GM06990 (cell line): ENCODE data around the gene ANKH.

Experiments used
- DNase-seq: peaks from one replicate; pipeline ENCODE4 v3.0.0-alpha.2; 2011; ENCODE audit not compliant: insufficient read length; ENCODE audit errors: extremely low read depth
- H3K27me3 ChIP-seq: replicated peaks from 2 replicates; pipeline ENCODE4 v1.6.0; 2011; ENCODE audit warnings: low read length; ENCODE audit not compliant: control insufficient read depth, insufficient read depth
- H3K36me3 ChIP-seq: 2 replicates; pipeline ENCODE4 v1.5.1; 2011; ENCODE audit warnings: low read length; ENCODE audit not compliant: control insufficient read depth, insufficient read depth
- H3K4me3 ChIP-seq: replicated peaks from 2 replicates; pipeline ENCODE4 v1.5.1; 2011; ENCODE audit warnings: low read depth, mild to moderate bottlenecking, control low read depth, low read length
- CTCF ChIP-seq: IDR thresholded peaks from 2 replicates; pipeline ENCODE4 v1.5.1; 2011; ENCODE audit warnings: low read length, control low read depth, mild to moderate bottlenecking, inconsistent platforms; ENCODE audit not compliant: insufficient read depth, poor library complexity, severe bottlenecking

The ANKH gene

GRCh38 chr5:14698495-14698894 lies 173.1 kb downstream of the ANKH start:
- peaks cover 36% of the 10 kb centered on the region for H3K36me3 ChIP-seq

GRCh38 chr5:14696851-14697250 lies 174.7 kb downstream of the ANKH start:
- no peak for TF ChIP-seq CTCF
- DNase-seq, result no peak
- Histone ChIP-seq H3K4me3 (no peak overlapping the region), H3K36me3 (peaks cover 38% of the 10 kb centered on the region), H3K27me3 (no peaks in the 10 kb centered on the region)

More at GRCh38 chr5:14698495-14698894, 173.1 kb downstream of the ANKH start:
- H3K27me3 ChIP-seq, result no peaks in the 10 kb centered on the region
- no peak overlapping the region for H3K4me3 ChIP-seq
- TF ChIP-seq CTCF, result no peak
- no peak for DNase-seq

- Histone ChIP-seq H3K4me3 (no peak overlapping the region), H3K27me3 (no peaks in the 10 kb centered on the region), H3K36me3 (peaks cover 32% of the 10 kb centered on the region)
- no peak for DNase-seq
- TF ChIP-seq CTCF, result no peak
Observed at GRCh38 chr5:14696057-14696456, 175.5 kb downstream of the ANKH start.

- no peak for DNase-seq
- H3K27me3 ChIP-seq, result no peaks in the 10 kb centered on the region
- TF ChIP-seq CTCF, result no peak
- H3K4me3 ChIP-seq, result no peak overlapping the region
- peaks cover 31% of the 10 kb centered on the region for H3K36me3 ChIP-seq
Observed at GRCh38 chr5:14695152-14695551, 176.4 kb downstream of the ANKH start.

- no peak for TF ChIP-seq CTCF
- H3K36me3 ChIP-seq, result peaks cover 31% of the 10 kb centered on the region
- no peak overlapping the region for H3K4me3 ChIP-seq
- H3K27me3 ChIP-seq, result no peaks in the 10 kb centered on the region
- no peak for DNase-seq
Observed at GRCh38 chr5:14693070-14693469, 178.5 kb downstream of the ANKH start.

GRCh38 chr5:14687023-14687665 lies 184.4 kb downstream of the ANKH start:
- no peak for DNase-seq
- no peak for TF ChIP-seq CTCF
- Histone ChIP-seq H3K4me3 (no peak overlapping the region), H3K27me3 (no peaks in the 10 kb centered on the region), H3K36me3 (peaks cover 28% of the 10 kb centered on the region)
